ENCODE measurements around the gene RPL36AL. TPM values are rescaled to one million over a fixed set of nuclear protein-coding genes. Genes with fewer than 3 reads are reported as not detected.

RPL36AL gene
- total and polyA plus RNA-seq, 2 donors (not counting 1 experiment from before 2014, with no cell fraction given), result 169 to 171 TPM

DNA sequence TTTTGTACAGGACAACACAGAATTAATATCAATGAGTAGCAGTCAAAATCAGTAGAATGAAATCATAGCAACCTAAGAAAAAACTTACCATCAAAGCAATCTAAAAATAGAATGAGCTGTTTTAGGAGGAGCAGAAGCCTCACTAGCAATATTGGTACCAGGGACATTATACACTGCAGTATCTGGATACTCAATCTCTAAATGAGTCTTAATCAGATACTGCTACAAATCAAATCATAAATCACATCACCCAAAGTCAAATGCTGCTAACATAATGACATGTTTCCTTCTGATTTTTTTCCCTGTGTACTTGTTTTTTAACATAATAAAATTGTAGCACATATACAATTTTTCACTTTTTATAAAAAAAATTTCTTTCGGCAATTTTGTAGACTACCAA is 42.3 kb downstream of the RPL36AL start:
- Histone ChIP-seq H4K20me1 (ENCODE audit: control insufficient read depth, insufficient read depth, low read length, poor library complexity, severe bottlenecking) (peaks cover 27% of the 10 kb centered on the region), H3K27me3 (replicated peaks in 1 of 4; ENCODE audit: control extremely low read depth in 1 of 4, control insufficient read depth in 3 of 4, insufficient read depth in 4 of 4, low read length in 3 of 4) (no peaks in the 10 kb centered on the region), H3K9me3 (ENCODE audit: control extremely low read depth in 1 of 3, control insufficient read depth in 2 of 3, insufficient read depth in 1 of 3, low read length in 2 of 3) (no peaks in the 10 kb centered on the region), H3K9ac (ENCODE audit: low read length) (no peak overlapping the region), H3K79me2 (ENCODE audit: control insufficient read depth, insufficient read depth, low read length) (peaks cover 62% of the 10 kb centered on the region), H3K27ac (ENCODE audit: low read length in 2 of 2) (no peak overlapping the region), H2AFZ (ENCODE audit: insufficient read depth, low read depth, low read length, poor library complexity, severe bottlenecking) (no peak overlapping the region), H3K36me3 (replicated peaks in 1 of 2; ENCODE audit: control extremely low read depth in 1 of 2, control insufficient read depth in 1 of 2, extremely low read depth in 1 of 2, insufficient read depth in 2 of 2, low read length in 1 of 2) (peaks cover 18 to 30% of the 10 kb centered on the region in 2 experiments), H3K4me1 (ENCODE audit: control insufficient read depth in 2 of 2, insufficient read depth in 2 of 2, low read length in 2 of 2) (peaks cover 0 to 6% of the 10 kb centered on the region in 2 donors), H3K4me2 (replicated peaks; ENCODE audit: low read depth, low read length, poor library complexity, severe bottlenecking) (no peak overlapping the region), H3K4me3 (ENCODE audit: control extremely low read depth in 1 of 5, extremely low read depth in 1 of 5, insufficient read depth in 1 of 5, low read depth in 2 of 5, low read length in 4 of 5) (no peak overlapping the region)
- H3K27me3 Mint-ChIP-seq, result no peaks in the 10 kb centered on the region
- H3K27ac Mint-ChIP-seq, result peak overlapping the region; percentile 6
- no peak overlapping the region for H3K4me3 Mint-ChIP-seq
- H3K9me3 Mint-ChIP-seq (ENCODE audit: insufficient read depth), result no peaks in the 10 kb centered on the region
- ChIA-PET CTCF (no interaction called here), POLR2A (interaction anchor here (0.7 kb wide), 1 partner anchor 1504 kb away, joined by 3 read pairs; no protein-coding TSS in a partner anchor)
- WGBS (ENCODE audit: insufficient coverage), result 83% methylated on average over 1 of the region's 1 CpG
- H3K4me1 Mint-ChIP-seq, result peaks cover 30% of the 10 kb centered on the region
- DNase-seq (no peak), ATAC-seq (ENCODE audit: low read depth) (no peak)
- intact Hi-C loops (cut with micrococcal nuclease), result no loop called here
- TF ChIP-seq, protein P1, sequence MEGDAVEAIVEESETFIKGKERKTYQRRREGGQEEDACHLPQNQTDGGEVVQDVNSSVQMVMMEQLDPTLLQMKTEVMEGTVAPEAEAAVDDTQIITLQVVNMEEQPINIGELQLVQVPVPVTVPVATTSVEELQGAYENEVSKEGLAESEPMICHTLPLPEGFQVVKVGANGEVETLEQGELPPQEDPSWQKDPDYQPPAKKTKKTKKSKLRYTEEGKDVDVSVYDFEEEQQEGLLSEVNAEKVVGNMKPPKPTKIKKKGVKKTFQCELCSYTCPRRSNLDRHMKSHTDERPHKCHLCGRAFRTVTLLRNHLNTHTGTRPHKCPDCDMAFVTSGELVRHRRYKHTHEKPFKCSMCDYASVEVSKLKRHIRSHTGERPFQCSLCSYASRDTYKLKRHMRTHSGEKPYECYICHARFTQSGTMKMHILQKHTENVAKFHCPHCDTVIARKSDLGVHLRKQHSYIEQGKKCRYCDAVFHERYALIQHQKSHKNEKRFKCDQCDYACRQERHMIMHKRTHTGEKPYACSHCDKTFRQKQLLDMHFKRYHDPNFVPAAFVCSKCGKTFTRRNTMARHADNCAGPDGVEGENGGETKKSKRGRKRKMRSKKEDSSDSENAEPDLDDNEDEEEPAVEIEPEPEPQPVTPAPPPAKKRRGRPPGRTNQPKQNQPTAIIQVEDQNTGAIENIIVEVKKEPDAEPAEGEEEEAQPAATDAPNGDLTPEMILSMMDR (IDR thresholded peaks at IDR 0.05), result no peak
- TF ChIP-seq EZH2 (IDR thresholded peaks at IDR 0.05; ENCODE audit: borderline replicate concordance, insufficient read depth, low read depth, low read length, poor library complexity, severe bottlenecking), result no peak

DNA sequence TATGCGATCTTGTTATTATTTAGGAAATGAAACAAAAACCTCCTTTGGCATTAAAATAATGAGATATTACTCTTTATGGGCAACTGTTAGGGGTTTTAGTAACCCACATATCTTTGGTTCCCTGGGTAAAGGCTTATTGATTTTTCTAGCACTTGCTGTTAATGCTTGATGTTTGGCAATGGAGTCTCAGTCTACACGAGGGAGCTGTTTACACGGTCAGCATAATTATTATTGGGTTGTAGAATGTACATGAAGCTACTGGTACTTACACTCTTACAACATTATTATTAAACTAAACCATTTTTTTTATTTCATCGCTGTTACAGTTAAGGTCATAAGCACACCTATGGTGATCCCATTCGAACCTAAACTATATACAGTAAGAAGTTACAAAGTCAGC is 46.4 kb downstream of the RPL36AL start:
- H3K9me3 ChIP-seq (ENCODE audit: control extremely low read depth in 1 of 3, control insufficient read depth in 2 of 3, insufficient read depth in 1 of 3, low read length in 2 of 3), result peaks cover 0 to 8% (median 8%) of the 10 kb centered on the region in 3 donors
- TF ChIP-seq EZH2 (IDR thresholded peaks at IDR 0.05; ENCODE audit: borderline replicate concordance, insufficient read depth, low read depth, low read length, poor library complexity, severe bottlenecking), result no peak
- TF ChIP-seq, protein P1 (IDR thresholded peaks at IDR 0.05), result no peak
- ChIA-PET CTCF (interaction anchor here (1.2 kb wide), 1 partner anchor 13 kb away, joined by 3 read pairs; no protein-coding TSS in a partner anchor), POLR2A (interaction anchor here (0.6 kb wide), 1 partner anchor 1233 kb away, joined by 3 read pairs; no protein-coding TSS in a partner anchor)
- no peak overlapping the region for H3K4me2 ChIP-seq (replicated peaks; ENCODE audit: low read depth, low read length, poor library complexity, severe bottlenecking)
- no peak for DNase-seq
- H3K27ac Mint-ChIP-seq, result no peak overlapping the region
- H3K27me3 Mint-ChIP-seq, result no peaks in the 10 kb centered on the region
- 100% methylated on average over 2 of the region's 5 CpGs for WGBS (ENCODE audit: insufficient coverage)
- intact Hi-C loops (cut with micrococcal nuclease), result no loop called here
- ATAC-seq (ENCODE audit: low read depth), result no peak
- no peak overlapping the region for H2AFZ ChIP-seq (ENCODE audit: insufficient read depth, low read depth, low read length, poor library complexity, severe bottlenecking)
- H3K9me3 Mint-ChIP-seq (ENCODE audit: insufficient read depth), result peaks cover 5% of the 10 kb centered on the region
- no peaks in the 10 kb centered on the region for H3K4me1 ChIP-seq (ENCODE audit: control insufficient read depth in 2 of 2, insufficient read depth in 2 of 2, low read length in 2 of 2)
- H3K4me3 ChIP-seq (ENCODE audit: control extremely low read depth in 1 of 5, extremely low read depth in 1 of 5, insufficient read depth in 1 of 5, low read depth in 2 of 5, low read length in 4 of 5), result no peak overlapping the region
- peaks cover 21% of the 10 kb centered on the region for H3K79me2 ChIP-seq (ENCODE audit: control insufficient read depth, insufficient read depth, low read length)
- H3K36me3 ChIP-seq (replicated peaks in 1 of 2; ENCODE audit: control extremely low read depth in 1 of 2, control insufficient read depth in 1 of 2, extremely low read depth in 1 of 2, insufficient read depth in 2 of 2, low read length in 1 of 2), result peaks cover 13 to 18% of the 10 kb centered on the region in 2 experiments
- no peak overlapping the region for H3K4me3 Mint-ChIP-seq
- H4K20me1 ChIP-seq (ENCODE audit: control insufficient read depth, insufficient read depth, low read length, poor library complexity, severe bottlenecking), result peaks cover 4% of the 10 kb centered on the region
- H3K9ac ChIP-seq (ENCODE audit: low read length), result no peak overlapping the region
- peaks cover 2% of the 10 kb centered on the region for H3K4me1 Mint-ChIP-seq
- no peak overlapping the region for H3K27ac ChIP-seq (ENCODE audit: low read length in 2 of 2)
- H3K27me3 ChIP-seq (replicated peaks in 1 of 4; ENCODE audit: control extremely low read depth in 1 of 4, control insufficient read depth in 3 of 4, insufficient read depth in 4 of 4, low read length in 3 of 4), result no peaks in the 10 kb centered on the region
